Brain microvascular endothelial cell (primary cell): ENCODE data around the gene GP1BB.
"Not testable (repeated sequence)": the region's sequence is repeated elsewhere in the genome, so short reads cannot be mapped to it uniquely, and the experiment has no call there.

Experiments used
- DNase-seq: peaks from one replicate; pipeline ENCODE4 v3.0.0-alpha.2; 2020
- H3K27ac ChIP-seq: fragments of 250-450 bp; sonication (Bioruptor Pico); 2 replicates; pipeline ENCODE4 v1.5.1; 2020; ENCODE audit warnings: mild to moderate bottlenecking, moderate library complexity
- H3K27me3 ChIP-seq: fragments of 250-450 bp; sonication (Bioruptor Pico); replicated peaks from 2 replicates; pipeline ENCODE4 v1.5.1; 2020; ENCODE audit warnings: mild to moderate bottlenecking
- H3K36me3 ChIP-seq: fragments of 250-450 bp; sonication (Bioruptor Pico); replicated peaks from 2 replicates; pipeline ENCODE4 v1.5.1; 2020; ENCODE audit warnings: mild to moderate bottlenecking
- H3K4me3 ChIP-seq: 2 replicates; pipeline ENCODE4 v1.5.1; 2011; ENCODE audit warnings: low read depth, mild to moderate bottlenecking, control low read depth, low read length, moderate library complexity
- in situ Hi-C: cut with HindIII; loops from 2 replicates; pipeline ENCODE4 v1.10.0; 2017; ENCODE audit warnings: low sequenced_read_pairs, low pct_ligation_motif_present
- TF ChIP-seq, protein P1 (sequence below): IDR thresholded peaks from 2 replicates; pipeline ENCODE4 v1.5.1; 2011; ENCODE audit warnings: low read depth, mild to moderate bottlenecking, moderate library complexity, low read length, control low read depth, inconsistent platforms; ENCODE audit errors: missing control alignments

Gene GP1BB

DNA sequence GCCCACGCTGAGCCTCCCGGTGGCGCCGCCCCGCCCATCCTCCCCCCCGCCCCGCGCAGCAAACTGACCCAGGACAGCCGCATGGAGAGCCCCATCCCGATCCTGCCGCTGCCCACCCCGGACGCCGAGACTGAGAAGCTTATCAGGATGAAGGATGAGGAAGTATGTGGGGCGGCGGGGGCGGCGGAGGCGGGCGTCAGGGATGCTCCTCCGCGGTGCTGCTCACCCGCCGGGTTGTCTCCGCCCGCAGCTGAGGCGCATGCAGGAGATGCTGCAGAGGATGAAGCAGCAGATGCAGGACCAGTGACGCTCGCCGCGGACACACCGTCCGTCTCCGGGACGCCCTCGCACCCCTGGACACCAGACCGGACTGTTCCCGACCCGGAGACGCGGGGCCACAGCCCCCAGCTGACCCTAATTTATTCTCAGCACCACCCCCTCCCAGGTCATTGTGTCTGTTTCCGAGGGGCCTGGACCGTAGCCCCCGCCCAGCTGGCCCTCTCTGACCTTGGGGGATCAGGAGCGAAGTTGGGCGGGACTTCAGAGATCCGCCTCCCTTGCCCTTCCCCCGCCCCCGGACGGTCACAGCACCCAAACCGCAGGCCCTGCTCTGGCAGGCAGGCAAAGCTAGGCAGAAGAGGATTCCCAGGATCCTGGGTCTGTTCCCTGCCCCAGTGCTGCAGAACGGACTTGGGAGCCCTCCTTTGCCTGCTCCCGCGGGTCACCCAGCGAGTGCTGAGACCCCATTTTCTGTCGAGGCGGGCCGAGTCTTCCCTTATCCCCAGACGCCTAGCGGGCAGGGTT, 959 bp upstream of the GP1BB start:
- Histone ChIP-seq H3K4me3 (no peak overlapping the region), H3K27me3 (no peaks in the 10 kb centered on the region), H3K27ac (no peak overlapping the region), H3K36me3 (peaks cover 18% of the 10 kb centered on the region)
- in situ Hi-C loops: no loop called here
- DNase-seq: no peak
- TF ChIP-seq, protein P1, sequence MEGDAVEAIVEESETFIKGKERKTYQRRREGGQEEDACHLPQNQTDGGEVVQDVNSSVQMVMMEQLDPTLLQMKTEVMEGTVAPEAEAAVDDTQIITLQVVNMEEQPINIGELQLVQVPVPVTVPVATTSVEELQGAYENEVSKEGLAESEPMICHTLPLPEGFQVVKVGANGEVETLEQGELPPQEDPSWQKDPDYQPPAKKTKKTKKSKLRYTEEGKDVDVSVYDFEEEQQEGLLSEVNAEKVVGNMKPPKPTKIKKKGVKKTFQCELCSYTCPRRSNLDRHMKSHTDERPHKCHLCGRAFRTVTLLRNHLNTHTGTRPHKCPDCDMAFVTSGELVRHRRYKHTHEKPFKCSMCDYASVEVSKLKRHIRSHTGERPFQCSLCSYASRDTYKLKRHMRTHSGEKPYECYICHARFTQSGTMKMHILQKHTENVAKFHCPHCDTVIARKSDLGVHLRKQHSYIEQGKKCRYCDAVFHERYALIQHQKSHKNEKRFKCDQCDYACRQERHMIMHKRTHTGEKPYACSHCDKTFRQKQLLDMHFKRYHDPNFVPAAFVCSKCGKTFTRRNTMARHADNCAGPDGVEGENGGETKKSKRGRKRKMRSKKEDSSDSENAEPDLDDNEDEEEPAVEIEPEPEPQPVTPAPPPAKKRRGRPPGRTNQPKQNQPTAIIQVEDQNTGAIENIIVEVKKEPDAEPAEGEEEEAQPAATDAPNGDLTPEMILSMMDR: no peak

GRCh38 chr22:19722982-19723231, 432 bp upstream of the GP1BB start:
- TF ChIP-seq, protein P1: no peak
- Histone ChIP-seq H3K4me3 (no peak overlapping the region), H3K27ac (no peak overlapping the region), H3K36me3 (peaks cover 18% of the 10 kb centered on the region), H3K27me3 (no peaks in the 10 kb centered on the region)
- DNase-seq: no peak
- in situ Hi-C loops: no loop called here

GRCh38 chr22:19723983-19724827, 866 bp downstream of the GP1BB start:
- H3K27ac ChIP-seq: no peak overlapping the region
- no peak for DNase-seq
- no peak overlapping the region for H3K4me3 ChIP-seq
- in situ Hi-C loops: no loop called here
- TF ChIP-seq, protein P1: no peak
- peaks cover 18% of the 10 kb centered on the region for H3K36me3 ChIP-seq
- H3K27me3 ChIP-seq: no peaks in the 10 kb centered on the region

DNA sequence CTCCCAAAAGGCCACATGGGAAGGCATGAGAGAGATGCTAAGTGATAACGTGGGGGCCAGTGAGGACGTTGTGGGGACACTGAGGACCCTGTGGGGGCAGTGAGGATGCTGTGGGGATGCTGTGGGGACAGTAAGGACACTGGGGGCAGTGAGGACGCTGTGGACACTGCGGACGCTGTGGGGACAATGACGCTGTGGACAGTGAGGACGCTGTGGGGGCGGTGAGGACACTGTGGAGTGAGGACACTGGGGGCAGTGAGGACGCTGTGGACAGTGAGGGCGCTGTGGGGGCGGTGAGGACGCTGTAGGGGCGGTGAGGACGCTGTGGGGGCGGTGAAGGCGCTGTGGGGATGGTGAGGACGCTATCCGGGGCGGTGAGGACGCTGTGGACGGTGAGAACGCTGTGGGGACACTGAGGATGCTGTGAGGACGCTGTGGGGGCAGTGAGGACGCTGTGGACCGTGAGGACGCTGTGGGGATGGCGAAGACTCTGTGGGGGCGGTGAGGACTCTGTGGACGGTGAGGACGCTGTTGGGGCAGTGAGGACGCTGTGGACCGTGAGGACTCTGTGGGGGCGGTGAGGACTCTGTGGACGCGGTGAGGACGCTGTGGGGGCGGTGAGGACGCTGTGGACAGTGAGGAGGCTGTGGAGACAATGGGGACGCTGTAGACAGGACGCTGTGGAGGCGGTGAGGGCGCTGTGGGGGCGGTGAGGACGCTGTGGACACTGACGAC, 1.8 kb downstream of the GP1BB start:
- in situ Hi-C loops: no loop called here
- DNase-seq: no peak
- TF ChIP-seq, protein P1: no peak
- Histone ChIP-seq H3K27ac (no peak overlapping the region), H3K27me3 (no peaks in the 10 kb centered on the region), H3K4me3 (no peak overlapping the region), H3K36me3 (peaks cover 18% of the 10 kb centered on the region)

GRCh38 chr22:19726064-19726788, 2.9 kb downstream of the GP1BB start:
- H3K4me3 ChIP-seq, in situ Hi-C loops, DNase-seq, H3K27ac ChIP-seq, H3K27me3 ChIP-seq: not testable (repeated sequence)
- H3K36me3 ChIP-seq: peaks cover 16% of the 10 kb centered on the region
